Measurements from ENCODE around the gene WNT9B.
A peak's percentile ranks its signal among the peaks of the same experiment; 100 is the strongest.

Gene WNT9B

DNA sequence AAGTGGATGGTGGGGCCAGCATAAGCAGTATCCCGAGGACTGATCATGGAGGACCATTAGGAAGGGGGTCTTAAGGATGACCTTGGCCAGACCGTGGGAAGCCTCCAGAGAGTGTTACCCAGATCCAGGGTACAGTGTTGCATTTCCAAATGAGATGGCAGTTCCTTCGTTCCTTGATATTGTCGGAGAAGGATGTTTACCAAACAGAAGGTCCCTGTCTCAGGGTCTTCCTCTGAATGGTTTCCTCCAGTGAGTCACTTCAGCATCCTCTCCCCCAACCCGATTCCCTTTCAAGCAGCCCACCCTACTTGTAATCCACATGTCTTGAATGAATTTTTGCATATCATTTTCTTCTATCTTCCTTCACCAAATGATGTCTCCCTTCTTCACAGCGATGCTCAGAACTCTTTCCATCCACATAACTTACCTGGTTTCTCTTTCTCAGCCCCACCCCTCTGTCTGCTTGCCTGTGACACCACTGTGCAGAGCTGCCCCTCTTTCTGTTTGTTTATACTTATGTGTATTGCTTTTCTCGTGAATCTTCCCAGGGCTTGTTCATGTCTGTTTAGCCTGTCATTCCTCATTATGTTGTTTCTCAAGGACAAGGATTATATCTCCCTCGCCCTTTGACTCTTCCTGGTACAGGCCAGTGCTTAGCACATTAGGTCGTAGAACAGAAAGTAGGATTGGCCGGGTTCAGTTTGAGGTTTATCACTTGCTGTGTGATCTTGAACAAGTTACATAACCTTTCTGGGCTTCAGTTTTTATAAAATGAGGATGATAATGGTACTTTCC is 77.3 kb downstream of the WNT9B start:
- no peak overlapping the region for H3K4me3 ChIP-seq
- peak overlapping the region in 3 of 21 experiments; percentile 1 to 38 (median 3) for H3K27ac ChIP-seq

DNA sequence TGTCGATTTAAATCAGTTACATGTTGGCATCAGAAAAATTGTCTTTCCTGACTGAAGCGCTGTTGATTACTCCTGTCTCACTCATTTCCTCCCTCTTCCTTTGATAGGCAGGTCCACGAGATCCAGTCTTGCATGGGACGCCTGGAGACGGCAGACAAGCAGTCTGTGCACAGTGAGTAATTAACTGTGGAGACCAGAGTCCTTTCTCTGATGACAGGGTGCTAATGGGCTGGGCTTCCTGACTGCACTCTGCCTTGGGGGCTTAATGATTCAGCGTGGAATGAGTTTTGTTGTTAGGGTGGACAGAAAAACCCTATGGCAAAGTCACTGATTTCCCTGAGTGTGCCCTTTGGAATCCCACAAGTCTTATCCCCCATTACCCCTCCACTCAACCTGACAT is 78.0 kb downstream of the WNT9B start:
- H3K27ac ChIP-seq, result peak overlapping the region in 1 of 21 experiments; percentile 1
- H3K4me3 ChIP-seq, result no peak overlapping the region

DNA sequence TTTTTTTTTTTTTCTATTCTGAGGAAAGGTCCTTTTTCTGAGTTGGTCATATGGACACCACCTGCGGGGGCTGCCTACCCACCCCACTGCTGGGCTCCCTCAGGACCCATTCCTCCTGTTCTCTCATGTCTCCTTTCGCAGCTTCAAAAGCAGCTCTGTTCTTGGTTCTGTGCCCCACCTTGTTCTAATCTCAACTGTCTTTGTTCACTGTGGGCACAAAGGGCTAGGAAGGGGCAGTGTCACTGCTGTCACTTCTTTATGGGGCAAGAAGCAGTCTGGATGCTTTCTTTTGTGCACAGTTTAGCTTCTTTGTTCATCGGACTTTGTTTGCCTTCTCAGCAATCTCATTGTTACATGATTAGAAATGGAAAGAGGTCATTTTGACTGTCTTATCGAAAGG is 78.7 kb downstream of the WNT9B start:
- no peak overlapping the region for H3K4me3 ChIP-seq
- no peak overlapping the region for H3K27ac ChIP-seq

DNA sequence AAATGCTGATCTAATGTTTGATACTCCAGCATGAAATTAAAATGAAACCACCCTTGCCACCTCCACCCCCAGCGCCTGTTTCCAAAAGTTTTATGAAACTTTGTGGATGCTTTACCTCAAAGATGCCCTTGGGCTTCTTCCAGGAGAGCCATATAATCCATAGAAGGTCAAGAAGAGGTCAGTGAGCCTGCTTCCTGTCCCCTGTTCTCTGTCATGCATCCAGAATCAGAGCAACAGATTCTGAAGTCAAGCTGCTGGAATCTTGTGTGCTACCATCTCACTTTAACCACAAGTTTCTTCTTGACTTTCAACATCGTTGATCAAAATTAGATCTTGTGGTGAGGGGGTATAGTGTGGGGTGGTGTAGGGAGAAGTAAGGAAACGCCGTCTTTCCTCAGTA is 80.2 kb downstream of the WNT9B start:
- Histone ChIP-seq H3K4me3 (no peak overlapping the region), H3K27ac (no peak overlapping the region)

DNA sequence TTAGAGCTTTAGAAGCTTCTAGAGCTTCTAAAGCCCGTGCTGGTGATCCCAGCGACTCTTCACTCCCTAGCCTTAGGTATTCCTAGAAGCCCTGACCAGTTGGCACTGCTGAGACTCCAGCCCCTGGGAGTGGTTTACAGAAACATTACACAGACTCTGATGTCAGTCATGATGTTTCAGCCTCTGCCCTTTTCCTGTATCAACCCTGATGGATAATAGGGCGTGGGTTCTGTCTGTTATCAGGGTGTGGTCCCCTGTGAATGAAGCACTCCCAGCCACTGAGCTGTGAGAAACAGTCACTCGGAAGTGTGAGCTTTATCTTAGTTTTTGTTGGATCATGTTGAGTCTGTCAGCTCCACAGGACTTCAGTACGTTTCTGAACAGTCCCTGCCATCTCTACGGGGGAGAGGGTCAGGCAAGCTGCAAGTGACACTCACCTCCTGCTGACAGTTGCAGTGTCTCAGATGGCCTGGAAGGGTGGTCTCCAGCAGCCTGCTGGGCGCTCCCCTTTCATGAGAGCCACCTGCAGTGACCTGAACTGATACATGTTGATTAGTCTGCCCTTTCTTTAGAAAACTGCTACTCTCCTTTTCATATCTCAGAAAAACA is 84.4 kb downstream of the WNT9B start:
- no peak overlapping the region for H3K4me3 ChIP-seq
- peak overlapping the region in 1 of 21 experiments; percentile 25 for H3K27ac ChIP-seq
